Measurements from ENCODE around the gene NLRP1. TPM values are rescaled to one million over a fixed set of nuclear protein-coding genes. Genes with fewer than 3 reads are reported as not detected.
A peak's percentile ranks its signal among the peaks of the same experiment; 100 is the strongest.

NLRP1 gene
- total and polyA plus RNA-seq, 2 experiments from 2014 or later: 102 to 103 TPM

GRCh38 chr17:5540321-5540720 is 44.0 kb downstream of the NLRP1 start:
- Histone ChIP-seq H3K36me3 (no peaks in the 10 kb centered on the region), H3K9me3 (ENCODE audit: low read depth) (no peaks in the 10 kb centered on the region), H3K4me1 (ENCODE audit: low read depth) (no peaks in the 10 kb centered on the region), H3K27ac (no peak overlapping the region), H3K27me3 (no peaks in the 10 kb centered on the region), H3K4me3 (no peak overlapping the region)
- no peak for TF ChIP-seq CTCF (IDR thresholded peaks at IDR 0.05; ENCODE audit: low read depth, low read length)
- DNase-seq (ENCODE audit: low read depth in 1 of 2, low spot score in 1 of 2): no peak

GRCh38 chr17:5539286-5539685 is 45.0 kb downstream of the NLRP1 start:
- H3K27ac ChIP-seq: no peak overlapping the region
- H3K27me3 ChIP-seq: no peaks in the 10 kb centered on the region
- H3K9me3 ChIP-seq (ENCODE audit: low read depth): no peaks in the 10 kb centered on the region
- H3K4me3 ChIP-seq: no peak overlapping the region
- no peaks in the 10 kb centered on the region for H3K36me3 ChIP-seq
- H3K4me1 ChIP-seq (ENCODE audit: low read depth): no peaks in the 10 kb centered on the region
- no peak for DNase-seq (ENCODE audit: low read depth in 1 of 2, low spot score in 1 of 2)
- no peak for TF ChIP-seq CTCF (IDR thresholded peaks at IDR 0.05; ENCODE audit: low read depth, low read length)

GRCh38 chr17:5536866-5537650 is 47.3 kb downstream of the NLRP1 start:
- Histone ChIP-seq H3K27ac (no peak overlapping the region), H3K36me3 (no peaks in the 10 kb centered on the region), H3K9me3 (ENCODE audit: low read depth) (no peaks in the 10 kb centered on the region), H3K4me3 (no peak overlapping the region), H3K4me1 (ENCODE audit: low read depth) (no peaks in the 10 kb centered on the region), H3K27me3 (no peaks in the 10 kb centered on the region)
- DNase-seq (ENCODE audit: low read depth in 1 of 2, low spot score in 1 of 2): peak in 1 of 2 donors; percentile 55
- TF ChIP-seq CTCF (IDR thresholded peaks at IDR 0.05; ENCODE audit: low read depth, low read length): no peak

- H3K27ac ChIP-seq: no peak overlapping the region
- H3K4me3 ChIP-seq: no peak overlapping the region
- no peaks in the 10 kb centered on the region for H3K27me3 ChIP-seq
- no peak for DNase-seq (ENCODE audit: low read depth in 1 of 2, low spot score in 1 of 2)
- TF ChIP-seq CTCF (IDR thresholded peaks at IDR 0.05; ENCODE audit: low read depth, low read length): no peak
- no peaks in the 10 kb centered on the region for H3K4me1 ChIP-seq (ENCODE audit: low read depth)
- no peaks in the 10 kb centered on the region for H3K36me3 ChIP-seq
- H3K9me3 ChIP-seq (ENCODE audit: low read depth): no peaks in the 10 kb centered on the region
These were observed 48.9 kb downstream of the NLRP1 start for GRCh38 chr17:5535436-5535835.

GRCh38 chr17:5533486-5534315 is 50.6 kb downstream of the NLRP1 start:
- Histone ChIP-seq H3K4me3 (no peak overlapping the region), H3K9me3 (ENCODE audit: low read depth) (no peaks in the 10 kb centered on the region), H3K27ac (no peak overlapping the region), H3K4me1 (ENCODE audit: low read depth) (no peaks in the 10 kb centered on the region), H3K27me3 (no peaks in the 10 kb centered on the region), H3K36me3 (no peaks in the 10 kb centered on the region)
- no peak for TF ChIP-seq CTCF (IDR thresholded peaks at IDR 0.05; ENCODE audit: low read depth, low read length)
- no peak for DNase-seq (ENCODE audit: low read depth in 1 of 2, low spot score in 1 of 2)
